Neutrophil (primary cell): Measurements from ENCODE around the gene CLASP1.
"Not testable (repeated sequence)": the region's sequence is repeated elsewhere in the genome, so short reads cannot be mapped to it uniquely, and the experiment has no call there.

Experiments used
- H3K27ac ChIP-seq: fragments of 200-600 bp; sonication (generic); 2 replicates; pipeline ENCODE4 v1.5.1; 2016; ENCODE audit warnings: mild to moderate bottlenecking, moderate library complexity
- H3K27me3 ChIP-seq: fragments of 200-600 bp; sonication (generic); 2 replicates; pipeline ENCODE4 v1.6.0; 2016; ENCODE audit warnings: mild to moderate bottlenecking
- H3K36me3 ChIP-seq: fragments of 200-600 bp; sonication (generic); 2 replicates; pipeline ENCODE4 v1.5.1; 2017
- H3K4me1 ChIP-seq, 2 experiments: fragments of 200-600 bp in 1 of 2; sonication (generic) in 1 of 2; 1 replicate in 1 of 2; 2 replicates in 1 of 2; pipeline versions ENCODE4 v1.5.1 to v1.6.1; 2013 to 2016; ENCODE audit warnings: low read depth in 1 of 2, low read length in 1 of 2, mild to moderate bottlenecking in 1 of 2, moderate library complexity in 1 of 2; ENCODE audit not compliant: control insufficient read depth in 1 of 2, insufficient read depth in 1 of 2
- H3K4me3 ChIP-seq, 2 experiments: fragments of 200-600 bp in 1 of 2; sonication (generic) in 1 of 2; 1 replicate in 1 of 2; 2 replicates in 1 of 2; pipeline ENCODE4 v1.5.1; 2013 to 2016; ENCODE audit warnings: low read depth in 1 of 2, low read length in 1 of 2, mild to moderate bottlenecking in 1 of 2, moderate library complexity in 1 of 2
- H3K9me3 ChIP-seq: fragments of 200-600 bp; sonication (generic); 2 replicates; pipeline ENCODE4 v1.5.1; 2016
- CTCF ChIP-seq: fragments of 200-600 bp; sonication (generic); IDR thresholded peaks from 2 replicates; pipeline ENCODE4 v1.5.1; 2016; ENCODE audit warnings: antibody characterized with exemption

CLASP1 gene

GRCh38 chr2:121659933-121660332, 10.7 kb upstream of the CLASP1 start:
- Histone ChIP-seq H3K9me3 (no peaks in the 10 kb centered on the region), H3K36me3 (peaks cover 8% of the 10 kb centered on the region), H3K4me3 (no peak overlapping the region), H3K27me3 (no peaks in the 10 kb centered on the region), H3K4me1 (no peaks in the 10 kb centered on the region), H3K27ac (no peak overlapping the region)
- TF ChIP-seq CTCF, result no peak

GRCh38 chr2:121658393-121658792, 9.1 kb upstream of the CLASP1 start:
- not testable (repeated sequence) for H3K4me1 ChIP-seq, H3K4me3 ChIP-seq, H3K9me3 ChIP-seq, H3K36me3 ChIP-seq, H3K27ac ChIP-seq, H3K27me3 ChIP-seq

GRCh38 chr2:121653035-121653434, 3.8 kb upstream of the CLASP1 start:
- Histone ChIP-seq H3K4me3 (no peak overlapping the region), H3K27me3 (no peaks in the 10 kb centered on the region), H3K4me1 (peaks cover 23 to 25% of the 10 kb centered on the region in 2 experiments), H3K27ac (no peak overlapping the region), H3K36me3 (no peaks in the 10 kb centered on the region), H3K9me3 (no peaks in the 10 kb centered on the region)
- TF ChIP-seq CTCF, result no peak

GRCh38 chr2:121650315-121650930, 1.2 kb upstream of the CLASP1 start:
- Histone ChIP-seq H3K9me3 (no peaks in the 10 kb centered on the region), H3K27me3 (no peaks in the 10 kb centered on the region), H3K4me1 (peaks cover 49 to 51% of the 10 kb centered on the region in 2 experiments), H3K36me3 (no peaks in the 10 kb centered on the region), H3K27ac (peak overlapping the region; percentile 94), H3K4me3 (peak overlapping the region; percentile 82 to 87)
- TF ChIP-seq CTCF, result no peak

- no peak for TF ChIP-seq CTCF
- peaks cover 56 to 57% of the 10 kb centered on the region in 2 experiments for H3K4me1 ChIP-seq
- no peaks in the 10 kb centered on the region for H3K9me3 ChIP-seq
- no peaks in the 10 kb centered on the region for H3K27me3 ChIP-seq
- H3K36me3 ChIP-seq, result no peaks in the 10 kb centered on the region
- H3K4me3 ChIP-seq, result peak overlapping the region; percentile 82 to 87
- H3K27ac ChIP-seq, result peak overlapping the region; percentile 94
Measured at GRCh38 chr2:121649596-121650314, 493 bp upstream of the CLASP1 start.
